Pancreas (tissue), 10 donors: ENCODE data around the gene CTDSPL. TPM values are rescaled to one million over a fixed set of nuclear protein-coding genes. Genes with fewer than 3 reads are reported as not detected.

ENCODE experiments used
- ATAC-seq, 4 donors: fragments of 200-7000 bp; cut with Tn5 transposase; one replicate each; pipeline versions ENCODE4 v1.8.0 to v1.9.1; 2020; ENCODE audit warnings: mild to moderate bottlenecking in 4 of 4, moderate library complexity in 4 of 4
- DNase-seq, 6 donors: peaks; one replicate each; pipeline ENCODE4 v3.0.0-alpha.2; 2020
- FAIRE-seq: peaks from 2 replicates; lab custom pipeline; 2012; peaks lifted over from hg19 to GRCh38; lab: Jason Lieb, UNC
- H3K27ac ChIP-seq, 4 donors: fragments of 200-600 bp; sonication (generic); 1 replicate in 3 of 4; 2 replicates in 1 of 4; pipeline versions ENCODE4 v1.5.0 to v1.8.0; 2020
- H3K27me3 ChIP-seq, 4 donors: fragments of 200-600 bp; one replicate each; pipeline ENCODE4 v1.8.0; 2021
- H3K36me3 ChIP-seq, 3 donors: fragments of 200-600 bp; sonication (generic) in 1 of 3; one replicate each; pipeline versions ENCODE4 v1.5.0 to v1.8.0; 2020 to 2021
- H3K4me1 ChIP-seq, 3 donors: fragments of 200-600 bp; one replicate each; pipeline ENCODE4 v1.8.0; 2021
- H3K4me3 ChIP-seq, 4 donors: fragments of 200-600 bp; sonication (generic) in 2 of 4; one replicate each; pipeline versions ENCODE4 v1.5.0 to v1.8.0; 2020 to 2021
- H3K9me3 ChIP-seq, 4 donors: fragments of 200-600 bp; one replicate each; pipeline ENCODE4 v1.8.0; 2021
- CTCF ChIP-seq, 4 donors: fragments of 200-600 bp; sonication (generic) in 3 of 4; IDR thresholded peaks; one replicate each; pipeline versions ENCODE4 v1.5.0 to v1.8.0; 2021; ENCODE audit warnings: antibody characterized with exemption in 4 of 4
- WGBS, 2 donors: extraction: QIAGEN DNeasy Blood & Tissue Kit; methylation state at CpG; one replicate each; pipeline ENCODE4 v1.1.7; 2013; 5-methylcytosine and 5-hydroxymethylcytosine counted together
- intact Hi-C, 3 donors: fragments of 100-400 bp; cut with DNase I; formaldehyde crosslinking; loops; one replicate each; pipeline versions ENCODE4 v1.11.1 to v1.14.2; 2022
- polyA plus RNA-seq, 2 donors: library from polyadenylated mRNA; stranded (reverse); fragments of 200-250 nt; gene quantifications; one replicate each; pipeline ENCODE4 v1.2.3, GENCODE V29; 2013
- total RNA-seq, 6 donors: library from RNA; stranded (reverse); fragmentation: NEBNext Ultra II Directional in 4 of 6; extraction: Animal tissue kit (Norgen Biotek cat#: 25700) in 4 of 6; gene quantifications; one replicate each; pipeline versions ENCODE4 v1.2.1 to v1.2.4, GENCODE V29; 2021 to 2023
- donor health status: healthy with polysubstance abuse.
- donor health status: DM: no; HTN: no; CAD: no; lungs with moderate emphysema.
- donor health status: DM: no; HTN: no; CAD: no.
- donor health status: control.
- donor health status: control.
- donor health status: Bipolar disorder and iron deficiency.
- donor health status: DM: yes; HTN: yes; CAD: no.
- donor health status: DM: no; HTN: no; CAD: no.
- donor health status: DM: no; HTN: no; CAD: no.
- donor health status: DM: yes; HTN: yes; CAD: no.

CTDSPL gene
- total and polyA plus RNA-seq, 8 donors = 8.4 to 34.8 (median 15.4) TPM

- WGBS, 2 donors = 64 to 77% methylated on average over 2 of the region's 2 CpGs
- no peak overlapping the region for H3K4me3 ChIP-seq
- DNase-seq (no peak), ATAC-seq (no peak), FAIRE-seq (no peak)
- no peaks in the 10 kb centered on the region for H3K4me1 ChIP-seq
- H3K27ac ChIP-seq = no peak overlapping the region
- intact Hi-C loops = no loop called here
- no peaks in the 10 kb centered on the region for H3K9me3 ChIP-seq
- no peaks in the 10 kb centered on the region for H3K36me3 ChIP-seq
- H3K27me3 ChIP-seq = no peaks in the 10 kb centered on the region
- no peak for TF ChIP-seq CTCF (IDR thresholded peaks at IDR 0.05)
Measured at GRCh38 chr3:37907371-37907770, 45.7 kb downstream of the CTDSPL start.

GRCh38 chr3:37907906-37908305, 46.2 kb downstream of the CTDSPL start:
- Histone ChIP-seq H3K4me1 (no peaks in the 10 kb centered on the region), H3K9me3 (no peaks in the 10 kb centered on the region), H3K27ac (no peak overlapping the region), H3K4me3 (no peak overlapping the region), H3K27me3 (no peaks in the 10 kb centered on the region), H3K36me3 (no peaks in the 10 kb centered on the region)
- WGBS, 2 donors = 77 to 80% methylated on average over 6 of the region's 6 CpGs
- no peak for DNase-seq
- intact Hi-C loops = no loop called here
- FAIRE-seq = no peak
- ATAC-seq = no peak
- TF ChIP-seq CTCF (IDR thresholded peaks at IDR 0.05) = no peak

GRCh38 chr3:37909067-37909911, 47.6 kb downstream of the CTDSPL start:
- H3K27ac ChIP-seq = peak overlapping the region in 3 of 4 donors; percentile 2 to 59 (median 48)
- no peak for TF ChIP-seq CTCF (IDR thresholded peaks at IDR 0.05)
- H3K4me1 ChIP-seq = no peaks in the 10 kb centered on the region
- DNase-seq (no peak), FAIRE-seq (no peak), ATAC-seq (peak; percentile 25 to 81 (median 46))
- 67 to 68% methylated on average over 5 of the region's 5 CpGs for WGBS, 2 donors
- no peaks in the 10 kb centered on the region for H3K36me3 ChIP-seq
- intact Hi-C loops = no loop called here
- H3K9me3 ChIP-seq = no peaks in the 10 kb centered on the region
- no peak overlapping the region for H3K4me3 ChIP-seq
- no peaks in the 10 kb centered on the region for H3K27me3 ChIP-seq

GRCh38 chr3:37910671-37911400, 49.2 kb downstream of the CTDSPL start:
- intact Hi-C loops = no loop called here
- WGBS, 2 donors = 62 to 67% methylated on average over 4 of the region's 4 CpGs
- DNase-seq (no peak), ATAC-seq (peak in 2 of 4 donors; percentile 37 to 67), FAIRE-seq (no peak)
- no peaks in the 10 kb centered on the region for H3K27me3 ChIP-seq
- no peak for TF ChIP-seq CTCF (IDR thresholded peaks at IDR 0.05)
- no peaks in the 10 kb centered on the region for H3K9me3 ChIP-seq
- peak overlapping the region in 2 of 4 donors; percentile 32 to 59 for H3K27ac ChIP-seq
- H3K4me3 ChIP-seq = no peak overlapping the region
- no peaks in the 10 kb centered on the region for H3K36me3 ChIP-seq
- no peaks in the 10 kb centered on the region for H3K4me1 ChIP-seq
